Astrocyte (in vitro differentiated cells and primary cell): Measurements from ENCODE around the gene FBLN2. TPM values are rescaled to one million over a fixed set of nuclear protein-coding genes. Genes with fewer than 3 reads are reported as not detected.

Source experiments
- DNase-seq: peaks from one replicate; pipeline ENCODE4 v3.0.0-alpha.2; 2010; ENCODE audit warnings: low read depth
- FAIRE-seq: peaks from 2 replicates; lab custom pipeline; 2011; peaks lifted over from hg19 to GRCh38; lab: Jason Lieb, UNC
- H2AFZ ChIP-seq: 2 replicates; pipeline ENCODE4 v1.6.0; 2012; ENCODE audit warnings: low read depth, low read length, inconsistent platforms
- H3K27ac ChIP-seq: 2 replicates; pipeline ENCODE4 v1.5.1; 2011; ENCODE audit warnings: low read depth, low read length, inconsistent platforms
- H3K27me3 ChIP-seq: 2 replicates; pipeline ENCODE4 v1.6.0; 2011; ENCODE audit warnings: low read length, inconsistent platforms; ENCODE audit not compliant: insufficient read depth
- H3K36me3 ChIP-seq: 2 replicates; pipeline ENCODE4 v1.5.1; 2011; ENCODE audit warnings: low read length, inconsistent platforms; ENCODE audit not compliant: insufficient read depth
- H3K4me1 ChIP-seq: 2 replicates; pipeline ENCODE4 v1.5.1; 2011; ENCODE audit warnings: low read length, inconsistent platforms; ENCODE audit not compliant: insufficient read depth
- H3K4me2 ChIP-seq: 2 replicates; pipeline ENCODE4 v1.6.0; 2012; ENCODE audit warnings: low read length, inconsistent platforms
- H3K4me3 ChIP-seq: 2 replicates; pipeline ENCODE4 v1.5.1; 2011; ENCODE audit warnings: low read depth, mild to moderate bottlenecking, low read length, inconsistent platforms; ENCODE audit not compliant: insufficient read depth
- H3K79me2 ChIP-seq: 2 replicates; pipeline ENCODE4 v1.6.0; 2012; ENCODE audit warnings: mild to moderate bottlenecking, low read length, inconsistent platforms; ENCODE audit not compliant: insufficient read depth
- H3K9ac ChIP-seq: 2 replicates; pipeline ENCODE4 v1.6.0; 2012; ENCODE audit warnings: mild to moderate bottlenecking, low read length, inconsistent platforms
- H3K9me3 ChIP-seq: 2 replicates; pipeline ENCODE4 v1.5.1; 2012; ENCODE audit warnings: low read depth, mild to moderate bottlenecking, low read length, inconsistent platforms; ENCODE audit not compliant: insufficient read depth
- H4K20me1 ChIP-seq: 2 replicates; pipeline ENCODE4 v1.6.0; 2012; ENCODE audit warnings: low read length, inconsistent platforms; ENCODE audit not compliant: insufficient read depth
- H3K27ac Mint-ChIP-seq: one replicate; pipeline ENCODE4 v1.8.0; 2021; ENCODE audit warnings: mild to moderate bottlenecking, mixed read lengths; ENCODE audit not compliant: unreplicated experiment
- H3K27me3 Mint-ChIP-seq: one replicate; pipeline ENCODE4 v1.8.0; 2021; ENCODE audit warnings: low read depth, mixed read lengths; ENCODE audit not compliant: unreplicated experiment
- H3K36me3 Mint-ChIP-seq: one replicate; pipeline ENCODE4 v1.8.0; 2021; ENCODE audit warnings: low read depth, mixed read lengths; ENCODE audit not compliant: unreplicated experiment
- H3K4me1 Mint-ChIP-seq: one replicate; pipeline ENCODE4 v1.8.0; 2021; ENCODE audit warnings: low read depth, mixed read lengths; ENCODE audit not compliant: unreplicated experiment
- H3K4me3 Mint-ChIP-seq: one replicate; pipeline ENCODE4 v1.8.0; 2021; ENCODE audit warnings: mild to moderate bottlenecking, moderate library complexity, mixed read lengths; ENCODE audit not compliant: unreplicated experiment
- H3K9me3 Mint-ChIP-seq: one replicate; pipeline ENCODE4 v1.8.0; 2021; ENCODE audit warnings: mild to moderate bottlenecking, mixed read lengths; ENCODE audit not compliant: unreplicated experiment
- CTCF ChIP-seq: IDR thresholded peaks from 2 replicates; pipeline ENCODE4 v1.5.1; 2011; ENCODE audit warnings: low read depth, mild to moderate bottlenecking, inconsistent platforms, low read length, moderate library complexity; ENCODE audit not compliant: insufficient read depth
- EZH2 ChIP-seq: IDR thresholded peaks from 2 replicates; pipeline ENCODE4 v1.6.1; 2012; ENCODE audit warnings: mild to moderate bottlenecking, low read length, inconsistent platforms; ENCODE audit not compliant: insufficient read depth
- total RNA-seq: library from RNA; stranded (reverse); gene quantifications from 2 replicates; pipeline ENCODE4 v1.2.1, GENCODE V29; 2021

The FBLN2 gene
- total RNA-seq, 1 donor from 2014 or later = 36.6 TPM

- Histone ChIP-seq H3K4me1 (no peaks in the 10 kb centered on the region), H3K9ac (no peak overlapping the region), H3K79me2 (no peaks in the 10 kb centered on the region), H4K20me1 (no peaks in the 10 kb centered on the region), H3K4me2 (no peak overlapping the region), H3K27ac (no peak overlapping the region), H3K9me3 (no peaks in the 10 kb centered on the region), H3K36me3 (no peaks in the 10 kb centered on the region), H2AFZ (no peak overlapping the region), H3K27me3 (no peaks in the 10 kb centered on the region), H3K4me3 (no peak overlapping the region)
- Mint-ChIP-seq H3K9me3 (peaks cover 3% of the 10 kb centered on the region), H3K27ac (no peak overlapping the region), H3K36me3 (peaks cover 13% of the 10 kb centered on the region), H3K4me3 (no peak overlapping the region), H3K4me1 (peaks cover 6% of the 10 kb centered on the region), H3K27me3 (peaks cover 27% of the 10 kb centered on the region)
- FAIRE-seq = no peak
- DNase-seq = no peak
- no peak for TF ChIP-seq CTCF
- no peak for TF ChIP-seq EZH2
These were observed 77.5 kb downstream of the FBLN2 start for GRCh38 chr3:13626396-13626795.

- H3K4me3 ChIP-seq = no peak overlapping the region
- DNase-seq (no peak), FAIRE-seq (no peak)
- no peaks in the 10 kb centered on the region for H3K9me3 ChIP-seq
- Mint-ChIP-seq H3K9me3 (peaks cover 3% of the 10 kb centered on the region), H3K36me3 (peaks cover 17% of the 10 kb centered on the region), H3K27ac (no peak overlapping the region), H3K27me3 (peaks cover 28% of the 10 kb centered on the region), H3K4me1 (peaks cover 6% of the 10 kb centered on the region), H3K4me3 (no peak overlapping the region)
- H3K27me3 ChIP-seq = no peaks in the 10 kb centered on the region
- no peaks in the 10 kb centered on the region for H3K36me3 ChIP-seq
- no peaks in the 10 kb centered on the region for H3K79me2 ChIP-seq
- H3K9ac ChIP-seq = no peak overlapping the region
- H3K4me1 ChIP-seq = no peaks in the 10 kb centered on the region
- no peaks in the 10 kb centered on the region for H4K20me1 ChIP-seq
- no peak for TF ChIP-seq CTCF
- TF ChIP-seq EZH2 = no peak
- no peak overlapping the region for H3K27ac ChIP-seq
- no peak overlapping the region for H3K4me2 ChIP-seq
- no peak overlapping the region for H2AFZ ChIP-seq
These were observed 78.1 kb downstream of the FBLN2 start for GRCh38 chr3:13626915-13627460.

- FAIRE-seq (no peak), DNase-seq (no peak)
- TF ChIP-seq CTCF (no peak), EZH2 (no peak)
- Mint-ChIP-seq H3K4me1 (peaks cover 6% of the 10 kb centered on the region), H3K27ac (no peak overlapping the region), H3K36me3 (peaks cover 16% of the 10 kb centered on the region), H3K4me3 (no peak overlapping the region), H3K9me3 (peaks cover 3% of the 10 kb centered on the region), H3K27me3 (peaks cover 33% of the 10 kb centered on the region)
- no peaks in the 10 kb centered on the region for H3K4me1 ChIP-seq
- no peak overlapping the region for H3K9ac ChIP-seq
- no peak overlapping the region for H3K4me2 ChIP-seq
- no peak overlapping the region for H2AFZ ChIP-seq
- H3K9me3 ChIP-seq = no peaks in the 10 kb centered on the region
- no peak overlapping the region for H3K4me3 ChIP-seq
- no peaks in the 10 kb centered on the region for H3K36me3 ChIP-seq
- no peaks in the 10 kb centered on the region for H3K27me3 ChIP-seq
- H3K79me2 ChIP-seq = no peaks in the 10 kb centered on the region
- H4K20me1 ChIP-seq = no peaks in the 10 kb centered on the region
- H3K27ac ChIP-seq = no peak overlapping the region
These were observed 78.8 kb downstream of the FBLN2 start for GRCh38 chr3:13627681-13628080.
